Measurements from ENCODE around the gene TMEM119.
A peak's percentile ranks its signal among the peaks of the same experiment; 100 is the strongest.
"Not testable (repeated sequence)": the region's sequence is repeated elsewhere in the genome, so short reads cannot be mapped to it uniquely, and the experiment has no call there.

Gene TMEM119

GRCh38 chr12:108582978-108583770 is 14.7 kb downstream of the TMEM119 start:
- no peak for DNase-seq (ENCODE audit: low spot score)

- DNase-seq (ENCODE audit: low spot score), result no peak
Observed at GRCh38 chr12:108582509-108582908, 15.4 kb downstream of the TMEM119 start.

GRCh38 chr12:108581311-108582227 is 16.3 kb downstream of the TMEM119 start:
- no peak for DNase-seq (ENCODE audit: low spot score)

GRCh38 chr12:108580531-108580930 is 17.4 kb downstream of the TMEM119 start:
- DNase-seq (ENCODE audit: low spot score), result no peak

GRCh38 chr12:108578813-108579212 is 19.1 kb downstream of the TMEM119 start:
- DNase-seq (ENCODE audit: low spot score), result no peak

- DNase-seq (ENCODE audit: low spot score), result no peak
Observed at GRCh38 chr12:108578264-108578663, 19.6 kb downstream of the TMEM119 start.

- no peak for DNase-seq (ENCODE audit: low spot score)
Observed at GRCh38 chr12:108577458-108577857, 20.4 kb downstream of the TMEM119 start.

- no peak for DNase-seq (ENCODE audit: low spot score)
Observed at GRCh38 chr12:108576660-108577234, 21.1 kb downstream of the TMEM119 start.

- DNase-seq (ENCODE audit: low spot score), result no peak
Observed at GRCh38 chr12:108575199-108575912, 22.5 kb downstream of the TMEM119 start.

GRCh38 chr12:108574276-108574675 is 23.6 kb downstream of the TMEM119 start:
- not testable (repeated sequence) for DNase-seq (ENCODE audit: low spot score)

GRCh38 chr12:108573317-108573716 is 24.6 kb downstream of the TMEM119 start:
- DNase-seq (ENCODE audit: low spot score), result no peak

- DNase-seq (ENCODE audit: low spot score), result no peak
Observed at GRCh38 chr12:108572166-108572790, 25.6 kb downstream of the TMEM119 start.

GRCh38 chr12:108571609-108572165 is 26.2 kb downstream of the TMEM119 start:
- DNase-seq (ENCODE audit: low spot score), result no peak

- peak; percentile 47 for DNase-seq (ENCODE audit: low spot score)
Observed at GRCh38 chr12:108570743-108571608, 26.9 kb downstream of the TMEM119 start.

- no peak for DNase-seq (ENCODE audit: low spot score)
Observed at GRCh38 chr12:108568338-108569154, 29.3 kb downstream of the TMEM119 start.

- no peak for DNase-seq (ENCODE audit: low spot score)
Observed at GRCh38 chr12:108567406-108568337, 30.2 kb downstream of the TMEM119 start.

- DNase-seq (ENCODE audit: low spot score), result no peak
Observed at GRCh38 chr12:108566452-108566851, 31.4 kb downstream of the TMEM119 start.

GRCh38 chr12:108565976-108566375 is 31.9 kb downstream of the TMEM119 start:
- DNase-seq (ENCODE audit: low spot score), result peak; percentile 76
